HEK293T (cell line): ENCODE measurements around the gene LMAN2.

ENCODE experiments used
- BHLHE40 ChIP-seq: fragments of 450-650 bp; IDR thresholded peaks from 2 replicates; pipeline ENCODE4 v1.6.1; 2016; ENCODE audit warnings: mild to moderate bottlenecking, moderate library complexity, borderline replicate concordance
- FOXK2 ChIP-seq: fragments of 450-650 bp; IDR thresholded peaks from 2 replicates; pipeline ENCODE4 v1.6.1; 2016; ENCODE audit warnings: mild to moderate bottlenecking
- FOXM1 ChIP-seq: fragments of 450-650 bp; IDR thresholded peaks from 2 replicates; pipeline ENCODE4 v1.6.1; 2017; ENCODE audit warnings: mild to moderate bottlenecking, borderline replicate concordance
- HDGF ChIP-seq: fragments of 450-650 bp; IDR thresholded peaks from 2 replicates; pipeline ENCODE4 v1.6.1; 2017; ENCODE audit warnings: antibody characterized with exemption, borderline replicate concordance
- L3MBTL2 ChIP-seq: fragments of 450-650 bp; conservative IDR thresholded peaks from 2 replicates; pipeline ENCODE4 v1.6.1; 2016; ENCODE audit warnings: mild to moderate bottlenecking
- SP1 ChIP-seq: fragments of 450-650 bp; IDR thresholded peaks from 2 replicates; pipeline ENCODE4 v1.6.1; 2017
- SUZ12 ChIP-seq: fragments of 450-650 bp; IDR thresholded peaks from 2 replicates; pipeline ENCODE4 v1.6.1; 2016; ENCODE audit warnings: mild to moderate bottlenecking
- ZNF384 ChIP-seq: fragments of 450-650 bp; IDR thresholded peaks from 2 replicates; pipeline ENCODE4 v1.6.1; 2016

DNA sequence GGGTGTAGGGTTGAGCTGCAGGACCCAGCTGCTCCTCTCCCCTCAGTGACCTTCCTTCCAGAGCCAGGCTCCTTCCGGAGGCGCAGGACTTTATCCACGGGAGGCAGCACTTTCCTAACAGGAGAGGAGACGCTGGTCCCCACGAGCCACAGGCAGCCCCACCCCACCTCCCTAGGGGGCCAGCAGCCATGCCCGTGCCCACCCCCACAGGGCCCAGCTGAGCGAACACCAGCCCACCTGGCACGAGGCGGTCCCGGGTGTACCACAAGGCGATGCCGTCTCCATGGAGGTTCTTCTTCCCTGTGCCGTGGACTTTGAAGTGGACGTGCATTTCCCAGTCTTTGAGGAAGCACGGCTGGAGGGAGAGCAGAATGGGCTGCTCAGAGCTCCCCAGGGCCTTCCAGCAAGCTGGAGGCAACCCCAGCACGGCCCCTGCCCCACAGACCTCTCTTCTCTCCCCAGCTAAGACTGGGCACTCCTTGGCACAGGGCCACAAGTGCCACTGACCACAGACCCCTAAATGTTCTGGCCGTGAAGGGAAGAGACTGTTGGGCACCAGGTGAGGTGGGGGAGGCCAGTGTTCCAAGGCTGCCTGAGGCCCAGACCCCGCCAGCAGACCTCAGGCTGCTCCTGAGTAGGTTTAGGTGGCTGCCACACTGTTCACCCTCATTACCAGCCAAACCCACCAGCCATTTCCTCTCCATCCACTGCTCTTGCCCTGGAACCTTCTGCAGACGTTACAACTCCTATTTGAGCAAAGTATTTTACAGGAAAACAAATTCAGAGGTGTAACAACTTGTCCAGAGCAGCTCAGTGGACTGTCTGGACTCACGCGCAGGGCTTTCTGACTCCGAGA lies 13.0 kb downstream of the LMAN2 start:
- TF ChIP-seq BHLHE40 (no peak), ZNF384 (no peak), FOXM1 (no peak), HDGF (no peak), L3MBTL2 (no peak), SP1 (no peak), FOXK2 (no peak), SUZ12 (no peak)
